Ishikawa (cell line): ENCODE data around the gene SHISA9.

Experiments
- CEBPB ChIP-seq: IDR thresholded peaks from 2 replicates; pipeline ENCODE4 v1.6.1; 2012
- CREB1 ChIP-seq: IDR thresholded peaks from 2 replicates; pipeline ENCODE4 v1.6.1; 2012; ENCODE audit warnings: low read depth
- EGR1 ChIP-seq: IDR thresholded peaks from 2 replicates; pipeline ENCODE4 v1.6.1; 2012
- EP300 ChIP-seq: IDR thresholded peaks from 2 replicates; pipeline ENCODE4 v1.6.1; 2012; ENCODE audit warnings: borderline replicate concordance
- FOXM1 ChIP-seq: IDR thresholded peaks from 2 replicates; pipeline ENCODE4 v1.6.1; 2012; ENCODE audit warnings: low read depth, borderline replicate concordance
- MAX ChIP-seq: IDR thresholded peaks from 2 replicates; pipeline ENCODE4 v1.6.1; 2012
- RAD21 ChIP-seq: IDR thresholded peaks from 2 replicates; pipeline ENCODE4 v1.6.1; 2012; ENCODE audit warnings: low read depth
- TAF1 ChIP-seq: IDR thresholded peaks from 2 replicates; pipeline ENCODE4 v1.6.1; 2012; ENCODE audit warnings: low read depth, mild to moderate bottlenecking
- TCF12 ChIP-seq: IDR thresholded peaks from 2 replicates; pipeline ENCODE4 v1.6.1; 2012; ENCODE audit warnings: low read depth
- TEAD4 ChIP-seq: IDR thresholded peaks from 2 replicates; pipeline ENCODE4 v1.6.1; 2012
- YY1 ChIP-seq: IDR thresholded peaks from 2 replicates; pipeline ENCODE4 v1.6.1; 2012; ENCODE audit warnings: low read depth
- ZBTB7A ChIP-seq: IDR thresholded peaks from 2 replicates; pipeline ENCODE4 v1.6.1; 2012; ENCODE audit warnings: low read depth
- TF ChIP-seq, protein P1 (sequence below): IDR thresholded peaks from 2 replicates; pipeline ENCODE4 v1.6.1; 2012; ENCODE audit warnings: low read depth, mild to moderate bottlenecking

GRCh38 chr16:12951976-12952375 lies 50.6 kb downstream of the SHISA9 start:
- TF ChIP-seq TAF1, result no peak
- TF ChIP-seq FOXM1, result no peak
- no peak for TF ChIP-seq CREB1
- TF ChIP-seq, protein P1, sequence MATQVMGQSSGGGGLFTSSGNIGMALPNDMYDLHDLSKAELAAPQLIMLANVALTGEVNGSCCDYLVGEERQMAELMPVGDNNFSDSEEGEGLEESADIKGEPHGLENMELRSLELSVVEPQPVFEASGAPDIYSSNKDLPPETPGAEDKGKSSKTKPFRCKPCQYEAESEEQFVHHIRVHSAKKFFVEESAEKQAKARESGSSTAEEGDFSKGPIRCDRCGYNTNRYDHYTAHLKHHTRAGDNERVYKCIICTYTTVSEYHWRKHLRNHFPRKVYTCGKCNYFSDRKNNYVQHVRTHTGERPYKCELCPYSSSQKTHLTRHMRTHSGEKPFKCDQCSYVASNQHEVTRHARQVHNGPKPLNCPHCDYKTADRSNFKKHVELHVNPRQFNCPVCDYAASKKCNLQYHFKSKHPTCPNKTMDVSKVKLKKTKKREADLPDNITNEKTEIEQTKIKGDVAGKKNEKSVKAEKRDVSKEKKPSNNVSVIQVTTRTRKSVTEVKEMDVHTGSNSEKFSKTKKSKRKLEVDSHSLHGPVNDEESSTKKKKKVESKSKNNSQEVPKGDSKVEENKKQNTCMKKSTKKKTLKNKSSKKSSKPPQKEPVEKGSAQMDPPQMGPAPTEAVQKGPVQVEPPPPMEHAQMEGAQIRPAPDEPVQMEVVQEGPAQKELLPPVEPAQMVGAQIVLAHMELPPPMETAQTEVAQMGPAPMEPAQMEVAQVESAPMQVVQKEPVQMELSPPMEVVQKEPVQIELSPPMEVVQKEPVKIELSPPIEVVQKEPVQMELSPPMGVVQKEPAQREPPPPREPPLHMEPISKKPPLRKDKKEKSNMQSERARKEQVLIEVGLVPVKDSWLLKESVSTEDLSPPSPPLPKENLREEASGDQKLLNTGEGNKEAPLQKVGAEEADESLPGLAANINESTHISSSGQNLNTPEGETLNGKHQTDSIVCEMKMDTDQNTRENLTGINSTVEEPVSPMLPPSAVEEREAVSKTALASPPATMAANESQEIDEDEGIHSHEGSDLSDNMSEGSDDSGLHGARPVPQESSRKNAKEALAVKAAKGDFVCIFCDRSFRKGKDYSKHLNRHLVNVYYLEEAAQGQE, result no peak
- TF ChIP-seq CEBPB, result no peak
- no peak for TF ChIP-seq MAX
- no peak for TF ChIP-seq EGR1
- TF ChIP-seq YY1, result no peak
- TF ChIP-seq EP300, result no peak
- no peak for TF ChIP-seq RAD21
- TF ChIP-seq TCF12, result no peak
- no peak for TF ChIP-seq ZBTB7A
- TF ChIP-seq TEAD4, result no peak
